ENCODE data around the gene ASB13. TPM values are rescaled to one million over a fixed set of nuclear protein-coding genes. Genes with fewer than 3 reads are reported as not detected.
A peak's percentile ranks its signal among the peaks of the same experiment; 100 is the strongest.
"Not testable (repeated sequence)": the region's sequence is repeated elsewhere in the genome, so short reads cannot be mapped to it uniquely, and the experiment has no call there.

Gene ASB13
- total RNA-seq, 1 donor from 2014 or later: 18.8 TPM

- no peak for DNase-seq (ENCODE audit: low spot score in 2 of 2)
- no peak for FAIRE-seq
These were observed 37.7 kb downstream of the ASB13 start for GRCh38 chr10:5628451-5629302.

- DNase-seq (ENCODE audit: low spot score in 2 of 2) (no peak), FAIRE-seq (no peak)
These were observed 38.8 kb downstream of the ASB13 start for GRCh38 chr10:5627486-5628044.

- no peak for FAIRE-seq
- DNase-seq (ENCODE audit: low spot score in 2 of 2): no peak
These were observed 40.2 kb downstream of the ASB13 start for GRCh38 chr10:5625992-5626777.

GRCh38 chr10:5624701-5625100 lies 41.7 kb downstream of the ASB13 start:
- DNase-seq (ENCODE audit: low spot score in 2 of 2) (no peak), FAIRE-seq (no peak)

GRCh38 chr10:5623081-5623748 lies 43.2 kb downstream of the ASB13 start:
- DNase-seq (ENCODE audit: low spot score in 2 of 2) (peak; percentile 58 to 81), FAIRE-seq (no peak)

GRCh38 chr10:5622186-5622960 lies 44.0 kb downstream of the ASB13 start:
- FAIRE-seq (no peak), DNase-seq (ENCODE audit: low spot score in 2 of 2) (no peak)

GRCh38 chr10:5621371-5621770 lies 45.0 kb downstream of the ASB13 start:
- FAIRE-seq; DNase-seq (ENCODE audit: low spot score in 2 of 2): not testable (repeated sequence)

- DNase-seq (ENCODE audit: low spot score in 2 of 2) (no peak), FAIRE-seq (no peak)
These were observed 45.4 kb downstream of the ASB13 start for GRCh38 chr10:5620966-5621365.

- FAIRE-seq (no peak), DNase-seq (ENCODE audit: low spot score in 2 of 2) (no peak)
These were observed 46.1 kb downstream of the ASB13 start for GRCh38 chr10:5620223-5620721.

GRCh38 chr10:5619362-5620211 lies 46.8 kb downstream of the ASB13 start:
- no peak for FAIRE-seq
- DNase-seq (ENCODE audit: low spot score in 2 of 2): no peak

GRCh38 chr10:5618829-5619228 lies 47.6 kb downstream of the ASB13 start:
- no peak for FAIRE-seq
- no peak for DNase-seq (ENCODE audit: low spot score in 2 of 2)

- FAIRE-seq: no peak
These were observed 48.4 kb downstream of the ASB13 start for GRCh38 chr10:5618042-5618441.

GRCh38 chr10:5617521-5617920 lies 48.9 kb downstream of the ASB13 start:
- DNase-seq (ENCODE audit: low spot score in 2 of 2) (no peak), FAIRE-seq (no peak)

More at GRCh38 chr10:5618042-5618441, 48.4 kb downstream of the ASB13 start:
- no peak for DNase-seq (ENCODE audit: low spot score in 2 of 2)

GRCh38 chr10:5616836-5617235 lies 49.6 kb downstream of the ASB13 start:
- FAIRE-seq: no peak
- DNase-seq (ENCODE audit: low spot score in 2 of 2): no peak

GRCh38 chr10:5616046-5616445 lies 50.3 kb downstream of the ASB13 start:
- FAIRE-seq (no peak), DNase-seq (ENCODE audit: low spot score in 2 of 2) (no peak)

GRCh38 chr10:5615316-5615715 lies 51.1 kb downstream of the ASB13 start:
- FAIRE-seq (no peak), DNase-seq (ENCODE audit: low spot score in 2 of 2) (peak in 1 of 2 donors; percentile 48)

- no peak for FAIRE-seq
- no peak for DNase-seq (ENCODE audit: low spot score in 2 of 2)
These were observed 52.2 kb downstream of the ASB13 start for GRCh38 chr10:5614155-5614721.

GRCh38 chr10:5613481-5614154 lies 52.8 kb downstream of the ASB13 start:
- DNase-seq (ENCODE audit: low spot score in 2 of 2) (no peak), FAIRE-seq (no peak)
